Gastroesophageal sphincter (tissue), 4 donors: ENCODE data around the gene ARHGEF33. TPM values are rescaled to one million over a fixed set of nuclear protein-coding genes. Genes with fewer than 3 reads are reported as not detected.

Source experiments
- ATAC-seq: fragments of 150-250 bp; one replicate; pipeline ENCODE4 v1.9.1; 2016; ENCODE audit warnings: mild to moderate bottlenecking, moderate library complexity
- H3K27ac ChIP-seq, 4 donors: fragments of 200-600 bp; sonication (generic) in 3 of 4; 1 replicate in 3 of 4; 2 replicates in 1 of 4; pipeline ENCODE4 v1.5.1; 2016 to 2019
- H3K27me3 ChIP-seq: fragments of 200-600 bp; sonication (generic); one replicate; pipeline ENCODE4 v1.5.1; 2019
- H3K36me3 ChIP-seq, 2 donors: fragments of 200-600 bp; sonication (generic); one replicate each; pipeline ENCODE4 v1.5.1; 2019; ENCODE audit warnings: control low read depth in 1 of 2
- H3K4me1 ChIP-seq, 3 donors: fragments of 200-600 bp; sonication (generic); 1 replicate in 2 of 3; 2 replicates in 1 of 3; pipeline ENCODE4 v1.5.1; 2016 to 2019; ENCODE audit warnings: control low read depth in 2 of 3
- H3K4me3 ChIP-seq, 2 donors: fragments of 200-600 bp; sonication (generic); one replicate each; pipeline ENCODE4 v1.5.1; 2019; ENCODE audit warnings: mild to moderate bottlenecking in 1 of 2, moderate library complexity in 1 of 2
- H3K9me3 ChIP-seq, 3 donors: fragments of 200-600 bp; sonication (generic); one replicate each; pipeline ENCODE4 v1.5.1; 2017 to 2019; ENCODE audit warnings: control low read depth in 2 of 3
- CTCF ChIP-seq, 4 experiments: fragments of 200-600 bp in 2 of 4; fragments of 450-650 bp in 2 of 4; sonication (generic) in 1 of 4; IDR thresholded peaks; one replicate each; pipeline ENCODE4 v1.5.1; 2017 to 2019; ENCODE audit warnings: antibody characterized with exemption in 4 of 4, mild to moderate bottlenecking in 2 of 4, moderate library complexity in 2 of 4
- EP300 ChIP-seq: sonication (generic); formaldehyde crosslinking; IDR thresholded peaks from one replicate; pipeline ENCODE4 v1.6.1; 2017; ENCODE audit warnings: antibody characterized with exemption, mild to moderate bottlenecking
- POLR2A ChIP-seq, 2 donors: fragments of 450-650 bp; IDR thresholded peaks; one replicate each; pipeline ENCODE4 v1.6.1; 2017; ENCODE audit warnings: antibody characterized with exemption in 2 of 2, mild to moderate bottlenecking in 2 of 2, moderate library complexity in 1 of 2
- POLR2AphosphoS5 ChIP-seq: sonication (generic); formaldehyde crosslinking; IDR thresholded peaks from one replicate; pipeline ENCODE4 v1.6.1; 2017; ENCODE audit warnings: antibody characterized with exemption
- WGBS, 2 donors: methylation state at CpG; one replicate each; pipeline ENCODE4 v1.1.5; 2018; ENCODE audit warnings: low coverage in 1 of 2; 5-methylcytosine and 5-hydroxymethylcytosine counted together
- total RNA-seq, 4 donors: library from RNA; depleted of rRNA; stranded (reverse); fragments of >200 nt; gene quantifications; one replicate each; pipeline ENCODE4 v1.1.0, GENCODE V29; 2016

The ARHGEF33 gene
- total RNA-seq, 4 donors from 2014 or later, result 0.19 to 1.2 (median 1.1) TPM

- no peaks in the 10 kb centered on the region for H3K27me3 ChIP-seq
- no peaks in the 10 kb centered on the region for H3K9me3 ChIP-seq
- no peak overlapping the region for H3K27ac ChIP-seq
- WGBS, 2 donors, result 83% methylated on average over 1 of the region's 1 CpG; no CpG with 5 or more reads in 1 of the 2 donors
- H3K36me3 ChIP-seq, result peaks cover 0 to 18% of the 10 kb centered on the region in 2 donors
- no peaks in the 10 kb centered on the region for H3K4me1 ChIP-seq
- ATAC-seq, result no peak
- no peak overlapping the region for H3K4me3 ChIP-seq
- TF ChIP-seq POLR2AphosphoS5 (no peak), CTCF (IDR thresholded peaks at IDR 0.05) (no peak), EP300 (no peak)
Measured at GRCh38 chr2:38887902-38888554, 1.6 kb upstream of the ARHGEF33 start.

GRCh38 chr2:38889045-38889444 lies 630 bp upstream of the ARHGEF33 start:
- Histone ChIP-seq H3K4me3 (no peak overlapping the region), H3K36me3 (peaks cover 0 to 10% of the 10 kb centered on the region in 2 donors), H3K9me3 (no peaks in the 10 kb centered on the region), H3K27ac (no peak overlapping the region), H3K4me1 (no peaks in the 10 kb centered on the region), H3K27me3 (no peaks in the 10 kb centered on the region)
- TF ChIP-seq POLR2A (IDR thresholded peaks at IDR 0.05) (no peak), EP300 (no peak), CTCF (IDR thresholded peaks at IDR 0.05) (no peak), POLR2AphosphoS5 (no peak)
- no peak for ATAC-seq

GRCh38 chr2:38892819-38893218 lies 3.1 kb downstream of the ARHGEF33 start:
- Histone ChIP-seq H3K4me1 (no peaks in the 10 kb centered on the region), H3K4me3 (no peak overlapping the region), H3K27ac (no peak overlapping the region), H3K36me3 (no peaks in the 10 kb centered on the region), H3K9me3 (no peaks in the 10 kb centered on the region), H3K27me3 (no peaks in the 10 kb centered on the region)
- ATAC-seq, result no peak
- TF ChIP-seq POLR2A (IDR thresholded peaks at IDR 0.05) (no peak), EP300 (no peak), POLR2AphosphoS5 (no peak), CTCF (IDR thresholded peaks at IDR 0.05) (no peak)

- no peaks in the 10 kb centered on the region for H3K36me3 ChIP-seq
- H3K27ac ChIP-seq, result no peak overlapping the region
- no peaks in the 10 kb centered on the region for H3K9me3 ChIP-seq
- ATAC-seq, result no peak
- no peaks in the 10 kb centered on the region for H3K4me1 ChIP-seq
- TF ChIP-seq POLR2AphosphoS5 (no peak), POLR2A (IDR thresholded peaks at IDR 0.05) (no peak), EP300 (no peak), CTCF (IDR thresholded peaks at IDR 0.05) (no peak)
- H3K4me3 ChIP-seq, result no peak overlapping the region
- H3K27me3 ChIP-seq, result no peaks in the 10 kb centered on the region
- 76 to 87% methylated on average over 4 to 5 of the region's 5 CpGs for WGBS, 2 donors
Measured at GRCh38 chr2:38898256-38898655, 8.6 kb downstream of the ARHGEF33 start.

- H3K4me3 ChIP-seq, result no peak overlapping the region
- H3K27me3 ChIP-seq, result no peaks in the 10 kb centered on the region
- no peaks in the 10 kb centered on the region for H3K4me1 ChIP-seq
- no peaks in the 10 kb centered on the region for H3K9me3 ChIP-seq
- WGBS, 2 donors, result 63% methylated on average over 1 of the region's 1 CpG; no CpG with 5 or more reads in 1 of the 2 donors
- TF ChIP-seq POLR2AphosphoS5 (no peak), CTCF (IDR thresholded peaks at IDR 0.05) (no peak), POLR2A (IDR thresholded peaks at IDR 0.05) (no peak), EP300 (no peak)
- H3K36me3 ChIP-seq, result no peaks in the 10 kb centered on the region
- no peak overlapping the region for H3K27ac ChIP-seq
- no peak for ATAC-seq
Measured at GRCh38 chr2:38900726-38901125, 11.1 kb downstream of the ARHGEF33 start.
